Transverse colon (tissue), 4 donors: ENCODE measurements around the gene CCDC167. TPM values are rescaled to one million over a fixed set of nuclear protein-coding genes. Genes with fewer than 3 reads are reported as not detected.
A peak's percentile ranks its signal among the peaks of the same experiment; 100 is the strongest.

ENCODE experiments used
- DNase-seq: peaks from one replicate; pipeline ENCODE4 v3.0.0-alpha.2; 2019
- H3K27ac ChIP-seq, 4 donors: fragments of 200-600 bp; sonication (generic); 2 replicates each; pipeline ENCODE4 v1.5.1; 2016 to 2018; ENCODE audit warnings: inconsistent platforms in 4 of 4
- H3K27me3 ChIP-seq: fragments of 200-600 bp; sonication (generic); 2 replicates; pipeline ENCODE4 v1.5.1; 2017; ENCODE audit warnings: inconsistent platforms
- H3K36me3 ChIP-seq, 4 donors: fragments of 200-600 bp; sonication (generic); 2 replicates each; pipeline ENCODE4 v1.5.1; 2017 to 2019; ENCODE audit warnings: inconsistent platforms in 4 of 4
- H3K4me1 ChIP-seq, 4 donors: fragments of 200-600 bp; sonication (generic); 2 replicates each; pipeline ENCODE4 v1.5.1; 2017 to 2020; ENCODE audit warnings: inconsistent platforms in 4 of 4
- H3K4me3 ChIP-seq, 4 donors: fragments of 200-600 bp; sonication (generic); 1 replicate in 1 of 4; 2 replicates in 3 of 4; pipeline versions ENCODE4 v1.5.1 to v1.6.1; 2017 to 2019; ENCODE audit warnings: inconsistent platforms in 4 of 4
- H3K9me3 ChIP-seq, 2 donors: fragments of 200-600 bp; sonication (generic); 2 replicates each; pipeline ENCODE4 v1.5.1; 2017 to 2019; ENCODE audit warnings: inconsistent platforms in 2 of 2
- CTCF ChIP-seq, 5 experiments: fragments of 200-600 bp in 3 of 5; fragments of 450-650 bp in 2 of 5; sonication (generic) in 3 of 5; IDR thresholded peaks; 1 replicate in 2 of 5; 2 replicates in 3 of 5; pipeline ENCODE4 v1.5.1; 2016 to 2017; ENCODE audit warnings: antibody characterized with exemption in 5 of 5, inconsistent platforms in 3 of 5, mild to moderate bottlenecking in 2 of 5, moderate library complexity in 1 of 5
- EP300 ChIP-seq: sonication (generic); formaldehyde crosslinking; IDR thresholded peaks from one replicate; pipeline ENCODE4 v1.6.1; 2017; ENCODE audit warnings: antibody characterized with exemption, low read depth
- POLR2A ChIP-seq: fragments of 450-650 bp; IDR thresholded peaks from one replicate; pipeline ENCODE4 v1.6.1; 2016; ENCODE audit warnings: antibody characterized with exemption, mild to moderate bottlenecking, moderate library complexity
- POLR2AphosphoS5 ChIP-seq, 3 donors: sonication (generic); formaldehyde crosslinking; IDR thresholded peaks; one replicate each; pipeline ENCODE4 v1.6.1; 2016; ENCODE audit warnings: antibody characterized with exemption in 3 of 3
- WGBS, 2 donors: methylation state at CpG; one replicate each; pipeline ENCODE4 v1.1.5; 2018; ENCODE audit warnings: low coverage in 1 of 2; 5-methylcytosine and 5-hydroxymethylcytosine counted together
- in situ Hi-C, 4 donors: fragments of 200-750 bp; cut with MboI; loops; one replicate each; pipeline versions ENCODE4 v1.15.0 to v1.15.1; 2017; ENCODE audit warnings: low sequenced_read_pairs in 3 of 4, low pct_ligation_motif_present in 1 of 4, low pct_unique_long_range_greater_than_20kb in 1 of 4
- intact Hi-C: fragments of 100-400 bp; cut with DNase I; formaldehyde crosslinking; loops from one replicate; pipeline ENCODE4 v1.15.1; 2023; ENCODE audit warnings: low total_unique reads
- total RNA-seq, 4 donors: library from RNA; depleted of rRNA; stranded (reverse); fragments of >200 nt; gene quantifications; one replicate each; pipeline ENCODE4 v1.1.0, GENCODE V29; 2016

Gene CCDC167
- total RNA-seq, 4 donors from 2014 or later, result 16.9 to 21.8 TPM; not detected in 2

- in situ Hi-C loops, result no loop called here
Observed at GRCh38 chr6:37536491-37537190, 36.9 kb upstream of the CCDC167 start.

GRCh38 chr6:37535759-37536490 is 36.2 kb upstream of the CCDC167 start:
- Histone ChIP-seq H3K27ac (no peak overlapping the region), H3K4me3 (peak overlapping the region in 2 of 4 donors; percentile 3 to 40), H3K27me3 (peaks cover 76% of the 10 kb centered on the region), H3K9me3 (no peaks in the 10 kb centered on the region), H3K4me1 (peaks cover 0 to 15% (median 13%) of the 10 kb centered on the region in 4 donors), H3K36me3 (no peaks in the 10 kb centered on the region)
- intact Hi-C loops, result no loop called here
- no peak for TF ChIP-seq CTCF (IDR thresholded peaks at IDR 0.05)
- TF ChIP-seq POLR2AphosphoS5 (IDR thresholded peaks at IDR 0.05), result no peak
- TF ChIP-seq EP300, result no peak
- no peak for TF ChIP-seq POLR2A
- DNase-seq, result no peak
- in situ Hi-C loops, result no loop called here
- 2% methylated on average over 50 of the region's 56 CpGs; no CpG with 5 or more reads in 1 of the 2 donors for WGBS, 2 donors

More at GRCh38 chr6:37536491-37537190, 36.9 kb upstream of the CCDC167 start:
- peaks cover 0 to 15% (median 13%) of the 10 kb centered on the region in 4 donors for H3K4me1 ChIP-seq
- H3K4me3 ChIP-seq, result peak overlapping the region in 2 of 4 donors; percentile 3 to 40
- H3K27ac ChIP-seq, result no peak overlapping the region
- no peaks in the 10 kb centered on the region for H3K36me3 ChIP-seq
- 32% methylated on average over 30 of the region's 37 CpGs; no CpG with 5 or more reads in 1 of the 2 donors for WGBS, 2 donors
- no peak for DNase-seq
- H3K9me3 ChIP-seq, result no peaks in the 10 kb centered on the region
- intact Hi-C loops, result no loop called here
- no peak for TF ChIP-seq CTCF (IDR thresholded peaks at IDR 0.05)
- no peak for TF ChIP-seq POLR2A
- no peak for TF ChIP-seq EP300
- TF ChIP-seq POLR2AphosphoS5 (IDR thresholded peaks at IDR 0.05), result no peak
- peaks cover 69% of the 10 kb centered on the region for H3K27me3 ChIP-seq

- in situ Hi-C loops, result no loop called here
Observed at GRCh38 chr6:37535428-37535758, 35.7 kb upstream of the CCDC167 start.

More at GRCh38 chr6:37535428-37535758, 35.7 kb upstream of the CCDC167 start:
- peaks cover 0 to 15% (median 13%) of the 10 kb centered on the region in 4 donors for H3K4me1 ChIP-seq
- no peak for DNase-seq
- intact Hi-C loops, result no loop called here
- no peak for TF ChIP-seq CTCF (IDR thresholded peaks at IDR 0.05)
- no peak for TF ChIP-seq POLR2A
- TF ChIP-seq EP300, result no peak
- TF ChIP-seq POLR2AphosphoS5 (IDR thresholded peaks at IDR 0.05), result no peak
- H3K27me3 ChIP-seq, result peaks cover 81% of the 10 kb centered on the region
- 32 to 33% methylated on average over 2 to 5 of the region's 5 CpGs for WGBS, 2 donors
- H3K27ac ChIP-seq, result no peak overlapping the region
- H3K9me3 ChIP-seq, result no peaks in the 10 kb centered on the region
- H3K4me3 ChIP-seq, result peak overlapping the region in 1 of 4 donors; percentile 40
- no peaks in the 10 kb centered on the region for H3K36me3 ChIP-seq
